ENCODE data around the gene PRKCA. TPM values are rescaled to one million over a fixed set of nuclear protein-coding genes. Genes with fewer than 3 reads are reported as not detected.
"Not testable (repeated sequence)": the region's sequence is repeated elsewhere in the genome, so short reads cannot be mapped to it uniquely, and the experiment has no call there.

Gene PRKCA
- polyA plus RNA-seq, 1 experiment, result 66.8 TPM

DNA sequence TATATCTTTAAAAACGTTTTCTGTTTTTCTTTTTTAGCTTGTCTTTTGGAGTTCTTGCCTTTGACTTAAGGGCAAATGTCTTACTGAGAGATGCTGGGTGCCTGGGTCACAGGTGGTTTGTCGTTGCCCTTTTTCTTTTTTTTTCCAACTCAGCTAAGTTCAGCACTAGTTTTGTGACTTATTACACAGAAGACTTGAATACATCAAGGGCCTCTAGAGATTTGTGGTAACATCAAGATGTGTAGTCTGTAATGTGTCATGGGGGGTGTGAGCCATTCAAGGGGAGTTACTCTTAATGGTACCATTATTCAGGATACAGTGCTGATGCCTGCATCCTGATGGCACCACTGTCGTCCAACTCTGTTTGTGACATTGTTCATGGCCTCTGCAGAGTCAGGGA lies 95.1 kb downstream of the PRKCA start:
- TF ChIP-seq, protein P1, sequence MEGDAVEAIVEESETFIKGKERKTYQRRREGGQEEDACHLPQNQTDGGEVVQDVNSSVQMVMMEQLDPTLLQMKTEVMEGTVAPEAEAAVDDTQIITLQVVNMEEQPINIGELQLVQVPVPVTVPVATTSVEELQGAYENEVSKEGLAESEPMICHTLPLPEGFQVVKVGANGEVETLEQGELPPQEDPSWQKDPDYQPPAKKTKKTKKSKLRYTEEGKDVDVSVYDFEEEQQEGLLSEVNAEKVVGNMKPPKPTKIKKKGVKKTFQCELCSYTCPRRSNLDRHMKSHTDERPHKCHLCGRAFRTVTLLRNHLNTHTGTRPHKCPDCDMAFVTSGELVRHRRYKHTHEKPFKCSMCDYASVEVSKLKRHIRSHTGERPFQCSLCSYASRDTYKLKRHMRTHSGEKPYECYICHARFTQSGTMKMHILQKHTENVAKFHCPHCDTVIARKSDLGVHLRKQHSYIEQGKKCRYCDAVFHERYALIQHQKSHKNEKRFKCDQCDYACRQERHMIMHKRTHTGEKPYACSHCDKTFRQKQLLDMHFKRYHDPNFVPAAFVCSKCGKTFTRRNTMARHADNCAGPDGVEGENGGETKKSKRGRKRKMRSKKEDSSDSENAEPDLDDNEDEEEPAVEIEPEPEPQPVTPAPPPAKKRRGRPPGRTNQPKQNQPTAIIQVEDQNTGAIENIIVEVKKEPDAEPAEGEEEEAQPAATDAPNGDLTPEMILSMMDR (IDR thresholded peaks at IDR 0.05; ENCODE audit: low read depth, low read length), result no peak
- H3K27me3 ChIP-seq (ENCODE audit: control insufficient read depth, insufficient read depth, low read length), result no peaks in the 10 kb centered on the region
- POLR2A ChIA-PET, result no interaction called here
- CTCF ChIA-PET, result no interaction called here
- no peak overlapping the region for H3K27ac ChIP-seq (ENCODE audit: low read depth, low read length)
- no peak for DNase-seq (ENCODE audit: low read depth, low spot score)
- H3K9me3 ChIP-seq (ENCODE audit: control insufficient read depth, insufficient read depth, low read length), result no peaks in the 10 kb centered on the region
- no peak overlapping the region for H3K4me3 ChIP-seq (ENCODE audit: low read depth, low read length)

DNA sequence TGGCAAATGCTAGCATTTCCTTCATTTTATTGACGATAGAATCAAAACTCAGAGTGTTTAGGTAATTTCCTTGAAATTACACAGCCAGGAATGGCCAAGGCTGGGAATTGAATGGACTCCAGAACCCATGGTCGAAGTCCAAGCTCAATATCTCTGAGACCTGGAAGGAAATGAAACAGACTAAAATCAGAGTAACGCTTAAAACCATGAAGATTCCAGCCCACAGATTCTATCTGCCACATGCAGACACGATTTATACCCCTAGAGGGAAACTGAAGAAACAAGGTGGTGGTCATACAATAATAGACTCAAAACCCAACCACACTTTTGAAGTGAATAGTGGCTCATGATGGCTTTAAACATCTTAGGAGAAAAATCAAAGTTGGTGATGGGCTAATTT lies 95.6 kb downstream of the PRKCA start:
- TF ChIP-seq, protein P1 (IDR thresholded peaks at IDR 0.05; ENCODE audit: low read depth, low read length), result no peak
- no peaks in the 10 kb centered on the region for H3K9me3 ChIP-seq (ENCODE audit: control insufficient read depth, insufficient read depth, low read length)
- no peaks in the 10 kb centered on the region for H3K27me3 ChIP-seq (ENCODE audit: control insufficient read depth, insufficient read depth, low read length)
- ChIA-PET POLR2A (no interaction called here), CTCF (no interaction called here)
- no peak overlapping the region for H3K4me3 ChIP-seq (ENCODE audit: low read depth, low read length)
- DNase-seq (ENCODE audit: low read depth, low spot score), result no peak
- no peak overlapping the region for H3K27ac ChIP-seq (ENCODE audit: low read depth, low read length)

DNA sequence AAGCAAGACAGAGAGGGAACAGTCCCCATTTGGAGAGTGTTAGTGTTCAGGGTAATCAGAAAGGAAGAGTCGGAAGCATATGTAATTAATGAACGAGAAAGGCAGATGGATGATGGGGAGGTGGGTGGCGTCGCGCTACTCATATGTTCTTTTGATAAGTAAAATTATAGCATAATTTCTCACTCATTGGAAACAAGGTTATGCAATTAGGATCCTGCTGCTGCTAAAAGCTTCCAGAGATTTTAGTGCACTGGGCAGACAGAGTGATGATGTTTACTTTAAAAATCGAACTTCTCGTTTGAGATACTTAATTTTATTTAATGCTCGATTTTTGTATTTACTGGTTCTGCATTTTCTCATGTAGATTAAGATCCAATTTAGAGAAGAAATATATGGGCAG lies 96.2 kb downstream of the PRKCA start:
- H3K4me3 ChIP-seq (ENCODE audit: low read depth, low read length), result no peak overlapping the region
- POLR2A ChIA-PET, result no interaction called here
- DNase-seq (ENCODE audit: low read depth, low spot score), result no peak
- H3K27ac ChIP-seq (ENCODE audit: low read depth, low read length), result no peak overlapping the region
- no peaks in the 10 kb centered on the region for H3K9me3 ChIP-seq (ENCODE audit: control insufficient read depth, insufficient read depth, low read length)
- no peaks in the 10 kb centered on the region for H3K27me3 ChIP-seq (ENCODE audit: control insufficient read depth, insufficient read depth, low read length)
- TF ChIP-seq, protein P1 (IDR thresholded peaks at IDR 0.05; ENCODE audit: low read depth, low read length), result no peak
- CTCF ChIA-PET, result no interaction called here

DNA sequence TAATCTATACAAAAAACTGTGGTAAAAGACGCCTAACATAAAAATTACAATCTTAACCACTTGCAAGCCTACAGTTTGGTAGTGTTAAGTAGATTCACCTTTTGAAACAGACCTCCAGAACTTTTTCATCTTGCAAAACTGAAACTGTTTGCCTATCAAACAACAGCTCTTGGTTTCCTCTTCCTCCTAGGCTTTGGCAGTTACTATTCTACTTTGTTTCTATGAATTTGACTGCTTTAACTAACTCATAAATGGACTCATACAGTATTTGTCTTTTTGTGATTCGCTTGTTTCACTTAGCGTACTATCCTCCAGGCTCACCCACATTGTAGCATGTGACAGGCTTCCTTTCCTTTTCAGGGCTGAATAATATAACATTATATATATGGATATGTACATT lies 97.0 kb downstream of the PRKCA start:
- ChIA-PET CTCF (no interaction called here), POLR2A (no interaction called here)
- no peak for DNase-seq (ENCODE audit: low read depth, low spot score)
- Histone ChIP-seq H3K9me3 (ENCODE audit: control insufficient read depth, insufficient read depth, low read length) (no peaks in the 10 kb centered on the region), H3K4me3 (ENCODE audit: low read depth, low read length) (no peak overlapping the region), H3K27me3 (ENCODE audit: control insufficient read depth, insufficient read depth, low read length) (no peaks in the 10 kb centered on the region), H3K27ac (ENCODE audit: low read depth, low read length) (no peak overlapping the region)
- TF ChIP-seq, protein P1 (IDR thresholded peaks at IDR 0.05; ENCODE audit: low read depth, low read length), result no peak

DNA sequence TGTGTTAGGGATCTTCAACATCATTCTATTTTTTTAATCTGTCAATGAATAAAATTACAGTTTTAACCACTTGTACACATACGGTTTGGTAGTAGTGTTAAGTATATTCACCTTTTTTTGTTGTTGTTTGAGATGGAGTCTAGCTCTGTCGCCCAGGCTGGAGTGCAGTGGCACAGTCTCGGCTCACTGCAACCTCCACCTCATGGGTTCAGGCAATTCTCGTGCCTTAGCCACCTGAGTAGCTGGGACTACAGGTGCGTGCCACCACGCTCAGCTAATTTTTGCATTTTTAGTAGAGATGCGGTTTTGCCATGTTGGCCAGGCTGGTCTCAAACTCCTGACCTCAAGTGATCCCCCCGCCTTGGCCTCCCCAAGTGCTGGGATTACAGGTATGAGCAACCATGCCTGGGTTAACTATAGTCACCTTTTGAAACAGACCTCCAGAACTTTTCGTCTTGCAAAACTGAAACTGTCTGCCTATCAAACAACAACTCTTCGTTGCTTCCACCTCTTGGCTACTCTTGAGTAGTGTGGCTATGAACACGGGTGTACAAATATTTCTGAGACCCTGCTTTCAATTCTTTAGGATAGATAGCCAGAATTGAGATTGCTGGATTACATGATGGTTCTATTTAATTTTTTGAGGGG lies 97.8 kb downstream of the PRKCA start:
- H3K27ac ChIP-seq (ENCODE audit: low read depth, low read length); CTCF ChIA-PET; H3K9me3 ChIP-seq (ENCODE audit: control insufficient read depth, insufficient read depth, low read length); H3K4me3 ChIP-seq (ENCODE audit: low read depth, low read length); DNase-seq (ENCODE audit: low read depth, low spot score); H3K27me3 ChIP-seq (ENCODE audit: control insufficient read depth, insufficient read depth, low read length); POLR2A ChIA-PET: not testable (repeated sequence)
